Neuronal stem cell (in vitro differentiated cells): ENCODE measurements around the gene PDIA5.

ENCODE experiments used
- DNase-seq: peaks from one replicate; pipeline ENCODE4 v3.0.0-alpha.2; 2013; ENCODE audit warnings: low spot score
- H2AFZ ChIP-seq: one replicate; pipeline ENCODE4 v1.6.1; 2013; ENCODE audit warnings: mild to moderate bottlenecking, low read length, inconsistent platforms
- H2AK5ac ChIP-seq: 2 replicates; pipeline ENCODE4 v1.6.1; 2013; ENCODE audit warnings: low read depth, mild to moderate bottlenecking, inconsistent platforms, low read length, moderate library complexity, mixed read lengths
- H2BK120ac ChIP-seq: 2 replicates; pipeline ENCODE4 v1.6.1; 2013; ENCODE audit warnings: low read depth, mild to moderate bottlenecking, inconsistent platforms, low read length, moderate library complexity, mixed read lengths
- H2BK12ac ChIP-seq: one replicate; pipeline ENCODE4 v1.6.1; 2013; ENCODE audit warnings: low read length, inconsistent platforms
- H2BK15ac ChIP-seq: 2 replicates; pipeline ENCODE4 v1.6.1; 2013; ENCODE audit warnings: mild to moderate bottlenecking, low read length, inconsistent platforms, mixed read lengths
- H2BK5ac ChIP-seq: one replicate; pipeline ENCODE4 v1.6.1; 2013; ENCODE audit warnings: inconsistent platforms, mild to moderate bottlenecking, low read length, moderate library complexity
- H3K14ac ChIP-seq: one replicate; pipeline ENCODE4 v1.6.1; 2013; ENCODE audit warnings: low read length, inconsistent platforms
- H3K18ac ChIP-seq: 2 replicates; pipeline ENCODE4 v1.6.1; 2013; ENCODE audit warnings: low read length, inconsistent platforms
- H3K23ac ChIP-seq: 2 replicates; pipeline ENCODE4 v1.6.1; 2013; ENCODE audit warnings: low read depth, mild to moderate bottlenecking, mixed read lengths, low read length, inconsistent platforms; ENCODE audit not compliant: poor library complexity
- H3K27ac ChIP-seq: replicated peaks from 3 replicates; pipeline ENCODE4 v1.5.1; 2013; ENCODE audit warnings: low read length, inconsistent platforms
- H3K27me3 ChIP-seq, 3 experiments: 2 replicates each; pipeline ENCODE4 v1.6.1; 2013; ENCODE audit warnings: low read length in 3 of 3, mild to moderate bottlenecking in 2 of 3, inconsistent platforms in 1 of 3, low read depth in 1 of 3, mixed read lengths in 1 of 3, moderate library complexity in 1 of 3; ENCODE audit not compliant: control insufficient read depth in 3 of 3, insufficient read depth in 3 of 3
- H3K36me3 ChIP-seq, 2 donors: replicated peaks in 1 of 2; 2 replicates each; pipeline ENCODE4 v1.6.1; 2013; ENCODE audit warnings: low read length in 2 of 2; ENCODE audit not compliant: control insufficient read depth in 2 of 2, insufficient read depth in 2 of 2
- H3K4ac ChIP-seq: 2 replicates; pipeline ENCODE4 v1.6.1; 2013; ENCODE audit warnings: inconsistent platforms, mild to moderate bottlenecking, low read length, moderate library complexity
- H3K4me1 ChIP-seq, 2 donors: 1 replicate in 1 of 2; 2 replicates in 1 of 2; pipeline ENCODE4 v1.6.1; 2013; ENCODE audit warnings: low read length in 2 of 2, low read depth in 1 of 2; ENCODE audit not compliant: control insufficient read depth in 2 of 2, insufficient read depth in 1 of 2
- H3K4me2 ChIP-seq: one replicate; pipeline ENCODE4 v1.6.1; 2013; ENCODE audit warnings: mild to moderate bottlenecking, low read length, inconsistent platforms; ENCODE audit not compliant: insufficient read depth, poor library complexity, severe bottlenecking
- H3K4me3 ChIP-seq, 2 donors: 2 replicates each; pipeline ENCODE4 v1.5.1; 2013; ENCODE audit warnings: low read length in 2 of 2, mild to moderate bottlenecking in 2 of 2, inconsistent platforms in 1 of 2, moderate library complexity in 1 of 2
- H3K79me1 ChIP-seq: one replicate; pipeline ENCODE4 v1.6.1; 2013; ENCODE audit warnings: low read depth, mild to moderate bottlenecking, inconsistent platforms, low read length, moderate library complexity
- H3K9ac ChIP-seq: one replicate; pipeline ENCODE4 v1.6.1; 2013; ENCODE audit warnings: mild to moderate bottlenecking, low read depth, low read length, inconsistent platforms; ENCODE audit not compliant: poor library complexity
- H3K9me3 ChIP-seq, 2 donors: replicated peaks in 1 of 2; 2 replicates each; pipeline versions ENCODE3 to v1.6.1; 2013; ENCODE audit warnings: low read length in 2 of 2, mild to moderate bottlenecking in 2 of 2, inconsistent platforms in 1 of 2, low read depth in 1 of 2, mixed read lengths in 1 of 2, moderate library complexity in 1 of 2; ENCODE audit not compliant: control insufficient read depth in 2 of 2, insufficient read depth in 1 of 2
- H4K8ac ChIP-seq: one replicate; pipeline ENCODE4 v1.6.1; 2013; ENCODE audit warnings: low read depth, mild to moderate bottlenecking, inconsistent platforms, low read length, moderate library complexity
- H4K91ac ChIP-seq: one replicate; pipeline ENCODE4 v1.6.1; 2013; ENCODE audit warnings: low read length, low read depth, mild to moderate bottlenecking, inconsistent platforms; ENCODE audit not compliant: poor library complexity
- WGBS, 2 donors: extraction: QIAGEN DNeasy Blood & Tissue Kit; methylation state at CpG; one replicate each; pipeline ENCODE4 v1.1.7; 2013; ENCODE audit warnings: missing lambda C conversion rate in 2 of 2, mixed read lengths in 1 of 2; ENCODE audit not compliant: insufficient read length in 2 of 2, insufficient replicate concordance in 1 of 2; ENCODE audit errors: extremely low coverage in 2 of 2; 5-methylcytosine and 5-hydroxymethylcytosine counted together

The PDIA5 gene

GRCh38 chr3:123096731-123097130, 29.9 kb downstream of the PDIA5 start:
- no peak overlapping the region for H4K8ac ChIP-seq
- no peak overlapping the region for H2BK15ac ChIP-seq
- no CpG with 5 or more reads among the region's 11 CpGs for WGBS, 2 donors
- H3K18ac ChIP-seq: peak overlapping the region; percentile 20
- H3K9me3 ChIP-seq: no peaks in the 10 kb centered on the region
- peaks cover 3 to 19% of the 10 kb centered on the region in 2 donors for H3K4me1 ChIP-seq
- H3K27me3 ChIP-seq: no peaks in the 10 kb centered on the region
- no peak overlapping the region for H2BK120ac ChIP-seq
- no peak overlapping the region for H4K91ac ChIP-seq
- H2AK5ac ChIP-seq: no peak overlapping the region
- H3K14ac ChIP-seq: no peak overlapping the region
- no peak overlapping the region for H3K4me2 ChIP-seq
- H2BK12ac ChIP-seq: no peak overlapping the region
- H3K9ac ChIP-seq: no peak overlapping the region
- H3K79me1 ChIP-seq: no peaks in the 10 kb centered on the region
- no peak overlapping the region for H3K4ac ChIP-seq
- H3K23ac ChIP-seq: no peak overlapping the region
- H3K27ac ChIP-seq: no peak overlapping the region
- DNase-seq: no peak
- no peak overlapping the region for H2BK5ac ChIP-seq
- H2AFZ ChIP-seq: no peak overlapping the region
- peaks cover 0 to 97% of the 10 kb centered on the region in 2 donors for H3K36me3 ChIP-seq
- H3K4me3 ChIP-seq: peak overlapping the region in 1 of 2 donors; percentile 43

DNA sequence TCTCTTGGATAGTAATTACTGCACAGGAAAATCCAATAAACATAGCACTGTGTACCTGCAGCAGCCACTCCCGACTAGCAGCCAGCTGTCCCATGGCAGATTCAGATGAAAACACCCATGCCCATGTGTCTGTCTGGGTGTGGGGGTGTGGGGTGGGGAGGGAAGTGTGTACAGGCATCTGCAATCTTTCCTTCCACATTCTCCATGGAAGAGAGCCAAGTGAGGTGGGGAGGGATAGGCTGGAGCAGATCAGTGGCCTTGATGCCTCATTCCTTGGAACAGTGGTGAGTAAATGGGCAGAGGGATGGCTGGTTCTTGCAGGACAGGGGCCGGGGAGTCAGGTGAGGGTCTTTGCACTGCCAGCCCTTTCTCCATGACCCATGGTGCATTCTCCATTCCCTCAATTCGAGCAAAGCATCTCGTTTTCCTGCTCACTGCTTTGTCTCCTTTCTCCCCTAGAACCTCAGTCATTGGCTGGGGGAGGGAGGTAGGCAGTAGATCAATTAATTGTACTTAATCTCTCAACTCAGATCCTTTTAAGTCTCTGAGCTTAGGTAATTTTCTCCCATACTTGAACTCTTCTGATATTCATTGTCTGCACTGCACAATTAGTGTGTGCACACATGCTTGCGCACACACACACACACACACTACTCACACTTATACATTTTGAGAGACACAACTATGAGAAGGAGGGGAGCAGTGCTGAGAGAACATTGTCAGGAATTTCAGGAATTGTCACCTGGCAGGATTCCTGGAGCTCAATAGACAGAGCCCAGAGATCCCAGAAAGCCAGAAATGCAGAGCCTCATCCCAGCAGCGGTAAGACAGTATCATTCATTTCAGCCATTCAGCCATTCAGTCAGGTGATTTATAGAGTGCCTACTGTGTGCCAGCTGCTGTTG, 31.9 kb downstream of the PDIA5 start:
- H4K8ac ChIP-seq: no peak overlapping the region
- no peak overlapping the region for H2AFZ ChIP-seq
- peak overlapping the region; percentile 44 for H3K18ac ChIP-seq
- no peak overlapping the region for H3K27ac ChIP-seq
- peak overlapping the region; percentile 15 for H3K9ac ChIP-seq
- H3K4me1 ChIP-seq: peaks cover 0 to 18% of the 10 kb centered on the region in 2 donors
- H3K14ac ChIP-seq: no peak overlapping the region
- H3K4me2 ChIP-seq: no peak overlapping the region
- H3K4ac ChIP-seq: no peak overlapping the region
- H3K27me3 ChIP-seq: no peaks in the 10 kb centered on the region
- H3K79me1 ChIP-seq: no peaks in the 10 kb centered on the region
- H2BK5ac ChIP-seq: no peak overlapping the region
- H3K9me3 ChIP-seq: no peaks in the 10 kb centered on the region
- DNase-seq: no peak
- no peak overlapping the region for H3K4me3 ChIP-seq
- H3K23ac ChIP-seq: no peak overlapping the region
- no peak overlapping the region for H4K91ac ChIP-seq
- peak overlapping the region; percentile 25 for H2AK5ac ChIP-seq
- WGBS, 2 donors: no CpG with 5 or more reads among the region's 6 CpGs
- H3K36me3 ChIP-seq: peaks cover 0 to 95% of the 10 kb centered on the region in 2 donors
- no peak overlapping the region for H2BK120ac ChIP-seq
- no peak overlapping the region for H2BK12ac ChIP-seq
- H2BK15ac ChIP-seq: peak overlapping the region; percentile 29

DNA sequence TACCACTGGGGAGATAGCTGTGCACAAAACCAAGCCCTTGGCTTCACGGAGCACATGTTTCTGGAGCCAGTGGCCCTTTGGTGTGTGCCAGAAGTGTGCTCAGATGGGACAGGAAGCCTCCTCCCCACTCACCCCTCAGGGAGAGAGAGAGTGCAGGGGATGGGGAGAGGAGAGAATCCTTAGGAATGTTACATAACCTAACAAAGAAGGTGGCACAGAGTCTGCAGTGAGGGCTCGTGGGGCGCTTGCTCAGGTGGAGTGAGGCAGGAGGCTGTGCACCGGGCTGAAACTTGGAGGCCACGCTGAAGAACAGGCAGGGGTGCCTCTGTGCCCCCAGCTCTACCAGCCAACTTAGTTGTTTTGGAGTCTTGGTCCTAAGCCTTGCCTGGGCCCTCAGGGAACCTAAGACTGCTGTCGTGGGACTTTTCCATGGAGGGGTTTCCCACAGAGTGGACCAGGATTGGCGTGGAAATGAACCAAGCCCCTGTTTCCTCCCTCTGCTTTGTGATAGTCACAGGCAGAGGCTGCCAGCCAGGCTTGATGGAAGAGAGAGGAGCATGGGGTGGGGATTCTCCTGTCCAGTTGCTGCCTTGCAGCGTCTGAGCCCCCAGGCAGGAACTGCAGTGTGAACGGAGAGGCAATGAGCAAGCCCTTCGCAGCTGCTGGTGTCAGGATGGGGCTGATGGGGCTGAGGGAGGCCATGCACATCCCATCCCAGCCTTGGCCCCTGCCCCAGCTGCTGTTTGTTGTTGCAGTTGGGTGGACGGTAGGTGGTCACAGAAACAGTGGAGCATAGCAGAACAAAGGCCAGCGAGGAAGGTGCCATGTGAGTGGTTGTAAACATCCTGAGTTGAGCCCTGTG, 32.7 kb downstream of the PDIA5 start:
- no CpG with 5 or more reads among the region's 12 CpGs for WGBS, 2 donors
- H3K4me2 ChIP-seq: no peak overlapping the region
- H3K9me3 ChIP-seq: no peaks in the 10 kb centered on the region
- H2AFZ ChIP-seq: no peak overlapping the region
- no peak overlapping the region for H3K4ac ChIP-seq
- H3K14ac ChIP-seq: peak overlapping the region; percentile 86
- no peaks in the 10 kb centered on the region for H3K79me1 ChIP-seq
- H2BK15ac ChIP-seq: peak overlapping the region; percentile 29
- H2BK5ac ChIP-seq: no peak overlapping the region
- DNase-seq: no peak
- H2AK5ac ChIP-seq: peak overlapping the region; percentile 25
- H3K36me3 ChIP-seq: peaks cover 0 to 95% of the 10 kb centered on the region in 2 donors
- H4K8ac ChIP-seq: no peak overlapping the region
- peak overlapping the region; percentile 50 for H3K18ac ChIP-seq
- no peak overlapping the region for H3K4me3 ChIP-seq
- H2BK120ac ChIP-seq: no peak overlapping the region
- H2BK12ac ChIP-seq: peak overlapping the region; percentile 33
- no peak overlapping the region for H3K23ac ChIP-seq
- H3K27me3 ChIP-seq: no peaks in the 10 kb centered on the region
- no peak overlapping the region for H3K9ac ChIP-seq
- no peak overlapping the region for H3K27ac ChIP-seq
- no peak overlapping the region for H4K91ac ChIP-seq
- peaks cover 0 to 18% of the 10 kb centered on the region in 2 donors for H3K4me1 ChIP-seq
